Memory B cell (primary cell): ENCODE data around the gene P4HA2.

Experiments used
- ATAC-seq: fragments of 150-1000 bp; cut with Tn5 transposase; 2 replicates; pipeline ENCODE4 v1.10.0; 2021; ENCODE audit warnings: low read depth, mild to moderate bottlenecking, moderate library complexity
- DNase-seq, 2 donors: peaks; one replicate each; pipeline ENCODE4 v3.0.0; 2022; ENCODE audit warnings: low spot score in 2 of 2
- H3K27ac Mint-ChIP-seq: one replicate; pipeline ENCODE4 v1.8.0; 2022; ENCODE audit warnings: mild to moderate bottlenecking, moderate library complexity, mixed read lengths
- H3K27me3 Mint-ChIP-seq: one replicate; pipeline ENCODE4 v1.8.0; 2022; ENCODE audit warnings: mixed read lengths
- H3K36me3 Mint-ChIP-seq: one replicate; pipeline ENCODE4 v1.8.0; 2022; ENCODE audit warnings: mild to moderate bottlenecking, mixed read lengths
- H3K4me1 Mint-ChIP-seq: one replicate; pipeline ENCODE4 v1.8.0; 2022; ENCODE audit warnings: mixed read lengths
- H3K4me3 Mint-ChIP-seq: one replicate; pipeline ENCODE4 v1.8.0; 2022; ENCODE audit warnings: mild to moderate bottlenecking, moderate library complexity, mixed read lengths
- H3K9me3 Mint-ChIP-seq: one replicate; pipeline ENCODE4 v1.8.0; 2022; ENCODE audit warnings: mixed read lengths

Gene P4HA2

DNA sequence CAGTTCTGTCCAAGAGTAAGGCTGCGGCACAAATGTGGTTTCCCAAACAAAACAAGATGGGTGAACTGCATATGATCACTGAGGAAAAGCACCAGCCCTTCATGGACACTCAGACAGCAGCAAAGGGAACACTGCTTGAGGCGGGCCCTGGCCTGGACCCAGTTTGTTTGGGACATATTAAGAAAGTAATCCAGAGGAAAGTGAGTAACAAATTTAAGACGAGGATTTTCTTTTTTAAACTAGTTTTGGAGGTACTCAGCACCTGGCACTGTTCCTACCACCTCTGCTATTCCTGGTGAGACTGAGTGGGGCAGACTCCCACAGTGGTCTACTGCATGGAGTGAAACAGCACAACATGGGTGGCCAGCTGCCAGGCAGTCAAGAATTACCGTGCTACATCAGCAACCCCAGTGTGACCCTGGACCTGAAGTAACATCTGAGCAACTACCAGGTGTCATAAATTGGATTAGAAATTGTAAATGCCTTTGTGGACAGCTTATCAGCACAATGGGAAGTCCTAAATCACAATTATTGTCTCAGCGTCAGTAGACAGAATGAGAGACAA lies 28.5 kb downstream of the P4HA2 start:
- no peak for DNase-seq
- H3K4me1 Mint-ChIP-seq, result no peaks in the 10 kb centered on the region
- no peak overlapping the region for H3K4me3 Mint-ChIP-seq
- H3K36me3 Mint-ChIP-seq, result no peaks in the 10 kb centered on the region
- H3K9me3 Mint-ChIP-seq, result no peaks in the 10 kb centered on the region
- H3K27me3 Mint-ChIP-seq, result no peaks in the 10 kb centered on the region
- ATAC-seq, result no peak
- H3K27ac Mint-ChIP-seq, result no peak overlapping the region

DNA sequence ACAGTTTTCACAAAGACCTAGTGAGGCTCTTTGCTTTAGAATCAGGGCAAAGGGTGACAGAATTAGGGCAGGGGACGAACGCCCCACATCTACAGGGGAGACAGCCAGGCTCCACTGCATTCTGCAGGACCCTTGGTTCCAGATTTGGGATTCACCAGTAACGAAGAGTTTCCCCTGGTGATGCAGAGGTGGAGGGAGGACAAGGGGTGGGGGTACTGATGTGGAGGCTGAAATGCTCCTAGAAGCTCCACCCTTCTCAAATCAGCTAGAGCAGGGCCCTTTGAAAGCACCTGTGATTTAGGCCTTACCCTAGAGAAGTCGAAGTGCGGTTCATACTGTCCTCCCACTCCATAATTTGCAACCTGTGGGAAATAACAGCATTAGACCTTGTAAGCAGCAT lies 29.1 kb downstream of the P4HA2 start:
- H3K27ac Mint-ChIP-seq, result no peak overlapping the region
- H3K4me3 Mint-ChIP-seq, result no peak overlapping the region

DNA sequence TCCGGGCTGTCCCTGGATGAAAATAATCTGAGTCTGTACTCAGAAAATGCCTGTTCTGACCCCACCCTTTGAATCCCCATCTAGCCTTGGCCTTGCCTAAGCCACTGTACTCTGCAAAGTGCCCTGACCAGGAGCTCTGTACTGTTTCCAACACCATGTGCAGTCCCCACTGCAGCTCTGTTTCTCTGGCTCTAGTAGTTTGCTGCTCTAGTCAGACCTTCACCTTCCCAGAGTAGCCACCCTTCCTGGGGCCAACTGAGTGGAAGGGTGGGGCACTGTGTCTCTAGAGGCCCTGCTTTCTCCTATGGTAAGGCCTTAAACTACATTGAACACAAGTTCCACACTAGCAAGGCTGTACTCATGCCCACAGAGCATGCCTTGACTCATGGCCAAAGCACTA lies 31.9 kb downstream of the P4HA2 start:
- H3K27me3 Mint-ChIP-seq, result no peaks in the 10 kb centered on the region
- no peaks in the 10 kb centered on the region for H3K36me3 Mint-ChIP-seq
- H3K4me3 Mint-ChIP-seq, result no peak overlapping the region
- H3K27ac Mint-ChIP-seq, result no peak overlapping the region
- peak in 1 of 2 donors; percentile 7 for DNase-seq
- no peaks in the 10 kb centered on the region for H3K9me3 Mint-ChIP-seq
- no peak for ATAC-seq
- no peaks in the 10 kb centered on the region for H3K4me1 Mint-ChIP-seq

More for the DNA sequence above, 29.1 kb downstream of the P4HA2 start:
- ATAC-seq (no peak), DNase-seq (no peak)
- H3K4me1 Mint-ChIP-seq, result no peaks in the 10 kb centered on the region
- H3K27me3 Mint-ChIP-seq, result no peaks in the 10 kb centered on the region
- no peaks in the 10 kb centered on the region for H3K9me3 Mint-ChIP-seq
- no peaks in the 10 kb centered on the region for H3K36me3 Mint-ChIP-seq

DNA sequence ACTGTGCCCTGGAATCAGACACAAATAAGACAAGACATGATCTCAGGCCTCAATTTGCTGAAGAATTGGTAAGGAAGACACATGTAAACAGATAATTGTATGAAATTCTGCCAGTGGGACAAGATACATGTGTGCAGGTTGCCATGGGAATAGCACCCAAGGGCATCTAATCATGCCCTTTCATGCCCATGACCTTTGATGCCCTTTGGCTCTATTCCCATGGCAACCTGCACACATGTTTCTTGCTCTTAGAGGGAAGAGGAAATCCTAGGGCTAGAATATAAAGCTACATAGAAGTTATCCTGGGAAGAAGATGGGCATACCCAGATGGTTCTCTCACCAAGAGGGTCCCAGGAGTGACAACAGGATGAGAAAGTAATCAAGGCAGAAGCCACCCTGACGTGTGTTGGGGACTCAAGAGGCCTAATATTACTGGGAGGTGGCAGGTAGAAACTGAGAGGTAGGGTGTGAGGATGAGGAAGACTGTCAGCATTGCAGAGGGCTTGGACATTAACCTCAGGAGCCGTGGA lies 34.4 kb downstream of the P4HA2 start:
- no peak overlapping the region for H3K4me3 Mint-ChIP-seq
- H3K27ac Mint-ChIP-seq, result no peak overlapping the region
- H3K4me1 Mint-ChIP-seq, result no peaks in the 10 kb centered on the region
- H3K36me3 Mint-ChIP-seq, result no peaks in the 10 kb centered on the region
- H3K9me3 Mint-ChIP-seq, result no peaks in the 10 kb centered on the region
- no peak for DNase-seq
- H3K27me3 Mint-ChIP-seq, result no peaks in the 10 kb centered on the region
- no peak for ATAC-seq

DNA sequence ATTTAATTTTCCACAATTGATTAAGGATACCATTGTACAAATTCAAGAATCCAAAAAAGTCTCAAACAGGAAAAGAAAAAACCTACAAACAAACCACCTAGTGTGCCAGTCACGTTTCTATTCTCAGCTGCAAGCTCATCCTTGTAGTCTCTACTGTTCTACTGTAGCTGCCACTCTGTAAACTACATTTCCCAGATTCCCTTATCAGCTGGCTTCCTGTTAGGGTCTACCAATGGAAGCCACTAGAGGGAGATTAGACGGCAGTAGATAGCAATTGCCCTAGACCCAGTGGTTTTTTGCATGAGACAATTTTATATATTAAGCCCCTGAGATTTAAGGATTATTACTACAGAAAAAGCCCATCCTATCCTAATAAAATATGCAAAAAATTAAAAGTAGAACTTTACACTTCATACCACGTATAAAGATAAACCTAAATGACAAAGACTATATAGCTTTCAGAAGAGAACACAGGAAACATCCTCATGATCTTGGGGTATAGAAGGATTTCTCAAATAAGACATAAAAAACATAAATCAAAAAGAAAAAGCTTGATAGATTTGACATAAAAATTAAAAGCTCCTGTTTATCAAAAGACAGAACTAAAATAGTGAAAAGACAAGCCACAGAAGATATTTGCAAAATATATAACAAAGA lies 37.4 kb downstream of the P4HA2 start:
- no peaks in the 10 kb centered on the region for H3K4me1 Mint-ChIP-seq
- H3K4me3 Mint-ChIP-seq, result no peak overlapping the region
- no peaks in the 10 kb centered on the region for H3K36me3 Mint-ChIP-seq
- DNase-seq (peak in 1 of 2 donors; percentile 14), ATAC-seq (peak; percentile 99)
- no peaks in the 10 kb centered on the region for H3K27me3 Mint-ChIP-seq
- no peaks in the 10 kb centered on the region for H3K9me3 Mint-ChIP-seq
- H3K27ac Mint-ChIP-seq, result no peak overlapping the region

DNA sequence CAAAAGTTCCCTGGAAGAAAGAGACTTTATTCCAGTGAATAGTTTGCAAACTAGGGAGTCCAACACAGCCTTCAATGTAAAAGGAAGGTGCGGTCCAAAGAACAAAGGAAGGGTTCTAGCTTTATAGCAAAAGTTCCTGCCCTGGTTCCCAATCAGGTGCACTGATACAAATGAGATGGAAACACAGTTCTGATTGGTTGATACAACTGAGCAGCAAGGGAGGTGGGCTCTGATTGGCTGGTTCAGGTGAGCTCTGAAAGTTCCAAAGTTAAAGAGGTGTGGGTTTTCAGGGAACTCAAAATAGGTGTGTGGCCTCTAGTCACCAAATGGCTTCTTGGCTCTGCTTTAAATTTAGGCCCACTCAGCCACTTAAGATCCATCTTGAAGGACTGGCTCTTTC lies 43.1 kb downstream of the P4HA2 start:
- ATAC-seq, result no peak
- Mint-ChIP-seq H3K36me3 (no peaks in the 10 kb centered on the region), H3K4me1 (peaks cover 4% of the 10 kb centered on the region), H3K27me3 (no peaks in the 10 kb centered on the region), H3K27ac (no peak overlapping the region), H3K9me3 (no peaks in the 10 kb centered on the region), H3K4me3 (no peak overlapping the region)
- no peak for DNase-seq

DNA sequence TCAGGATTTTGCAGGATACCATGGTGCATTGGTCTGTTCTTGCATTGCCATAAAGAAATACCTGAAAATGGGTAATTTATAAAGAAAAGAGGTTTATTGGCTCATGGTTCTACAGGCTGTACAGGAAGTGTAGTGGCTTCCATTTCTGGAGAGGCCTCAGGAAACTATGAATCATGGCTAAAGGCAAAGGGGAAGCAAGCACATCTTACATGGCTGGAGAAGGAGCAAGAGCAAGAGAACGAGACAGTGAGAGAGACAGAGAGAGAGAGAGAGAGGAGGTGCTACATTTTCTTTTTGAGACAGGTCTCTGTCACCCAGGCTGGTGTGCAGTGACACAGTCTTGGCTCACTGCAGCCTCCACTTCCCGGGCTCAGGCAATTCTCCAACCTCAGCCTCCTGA lies 43.9 kb downstream of the P4HA2 start:
- no peak overlapping the region for H3K27ac Mint-ChIP-seq

DNA sequence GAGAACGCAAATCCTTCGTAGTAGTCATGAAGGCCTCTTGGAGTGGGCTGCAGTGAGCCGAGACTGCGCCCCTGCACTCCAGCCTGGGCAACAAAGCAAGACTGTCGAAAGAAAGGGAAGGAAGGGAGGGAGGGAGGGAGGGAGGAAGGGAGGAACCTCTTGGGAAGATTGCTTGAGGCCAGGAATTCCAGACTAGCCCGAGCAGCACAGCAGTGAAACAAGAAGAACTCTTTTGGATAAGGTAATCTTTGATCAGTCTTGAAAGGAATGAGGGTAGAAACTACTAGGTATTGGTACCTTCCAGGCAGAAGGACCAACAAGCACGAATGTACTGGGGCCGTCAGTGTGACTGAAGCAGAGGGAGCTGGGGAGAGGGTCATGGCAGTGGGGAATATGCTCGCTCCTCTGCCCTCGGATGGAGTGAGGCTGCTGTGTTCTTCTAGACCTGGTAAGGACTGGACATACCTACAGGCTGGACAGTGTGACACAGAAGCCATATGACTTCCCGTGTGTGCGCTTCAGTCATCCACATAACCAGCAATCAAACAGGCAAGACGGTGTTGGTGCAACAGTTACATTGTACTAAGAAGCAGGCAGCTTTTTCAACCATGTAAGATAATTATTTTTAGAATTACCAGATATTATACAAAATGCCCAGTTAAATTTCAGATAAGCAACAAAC lies 45.2 kb downstream of the P4HA2 start:
- ATAC-seq (no peak), DNase-seq (no peak)
- Mint-ChIP-seq H3K4me1 (peaks cover 4% of the 10 kb centered on the region), H3K4me3 (no peak overlapping the region), H3K36me3 (no peaks in the 10 kb centered on the region), H3K27ac (no peak overlapping the region), H3K27me3 (no peaks in the 10 kb centered on the region), H3K9me3 (no peaks in the 10 kb centered on the region)

More for the DNA sequence above, 43.9 kb downstream of the P4HA2 start:
- no peak for ATAC-seq
- no peaks in the 10 kb centered on the region for H3K9me3 Mint-ChIP-seq
- H3K4me3 Mint-ChIP-seq, result no peak overlapping the region
- H3K27me3 Mint-ChIP-seq, result no peaks in the 10 kb centered on the region
- no peak for DNase-seq
- no peaks in the 10 kb centered on the region for H3K36me3 Mint-ChIP-seq
- H3K4me1 Mint-ChIP-seq, result peaks cover 4% of the 10 kb centered on the region

DNA sequence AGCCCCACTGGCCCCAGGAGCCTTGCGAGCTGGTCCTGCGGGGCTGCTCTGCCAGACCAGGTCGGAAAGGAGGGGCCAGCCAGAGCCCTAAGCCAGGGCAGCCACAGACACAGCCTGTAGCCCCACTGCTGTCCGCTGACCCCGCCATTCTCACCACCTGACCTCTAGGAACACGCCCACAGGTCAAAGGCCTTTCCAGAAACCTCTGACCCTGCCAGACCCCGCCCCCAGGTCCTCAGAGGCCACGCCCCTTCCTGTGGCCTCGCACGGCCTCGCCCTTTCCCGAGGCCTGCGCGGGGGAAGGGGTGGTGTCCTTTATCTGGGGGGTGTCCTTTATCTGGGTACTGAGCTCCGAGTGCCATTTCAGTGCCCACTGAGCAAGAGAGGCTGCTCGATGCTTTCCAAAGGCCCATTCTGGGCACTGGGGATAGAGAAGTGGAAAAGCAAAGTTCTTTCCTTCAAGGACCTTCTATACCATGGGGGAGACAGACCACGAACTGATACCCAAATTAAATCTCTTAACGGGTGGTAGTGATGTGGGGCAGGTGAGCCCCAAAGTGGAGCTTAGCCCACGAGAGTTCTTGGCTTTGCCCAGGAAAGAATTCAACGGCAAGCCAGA lies 46.5 kb downstream of the P4HA2 start:
- Mint-ChIP-seq H3K27ac (no peak overlapping the region), H3K4me3 (no peak overlapping the region), H3K36me3 (no peaks in the 10 kb centered on the region), H3K27me3 (no peaks in the 10 kb centered on the region), H3K9me3 (no peaks in the 10 kb centered on the region), H3K4me1 (peaks cover 15% of the 10 kb centered on the region)
- no peak for DNase-seq
- ATAC-seq, result no peak

DNA sequence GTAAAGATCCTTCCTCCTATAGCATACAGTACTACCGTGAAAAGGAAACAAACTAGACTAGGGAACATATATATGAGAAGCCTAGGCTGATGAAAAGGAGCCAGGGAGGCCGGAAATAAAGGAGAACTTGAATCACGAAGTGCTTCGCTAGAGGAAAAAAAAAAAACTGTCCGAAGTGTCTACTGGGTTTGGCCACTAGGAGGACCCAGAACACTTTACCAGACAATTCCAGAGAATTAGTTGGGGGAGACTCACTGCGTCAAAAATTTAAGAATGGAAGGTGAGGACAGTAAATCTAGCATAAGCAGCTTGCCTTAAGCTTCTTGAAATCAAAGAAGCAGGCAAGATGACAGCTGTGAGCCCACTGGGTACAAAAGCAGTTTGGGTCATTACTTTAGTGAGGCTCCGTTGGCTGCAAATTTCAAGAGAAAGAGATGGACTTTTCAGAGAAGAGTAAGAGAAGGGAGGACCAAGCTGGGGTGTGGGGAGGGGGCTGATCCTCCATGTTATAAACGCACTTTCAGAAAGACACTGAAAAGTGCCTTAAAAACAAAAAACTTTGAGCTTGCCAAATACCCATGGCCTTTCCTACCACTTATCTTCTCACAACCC lies 47.4 kb downstream of the P4HA2 start:
- Mint-ChIP-seq H3K4me3 (no peak overlapping the region), H3K36me3 (no peaks in the 10 kb centered on the region), H3K27me3 (no peaks in the 10 kb centered on the region), H3K9me3 (no peaks in the 10 kb centered on the region), H3K27ac (no peak overlapping the region), H3K4me1 (peaks cover 15% of the 10 kb centered on the region)
- DNase-seq (peak in 1 of 2 donors; percentile 13), ATAC-seq (no peak)

DNA sequence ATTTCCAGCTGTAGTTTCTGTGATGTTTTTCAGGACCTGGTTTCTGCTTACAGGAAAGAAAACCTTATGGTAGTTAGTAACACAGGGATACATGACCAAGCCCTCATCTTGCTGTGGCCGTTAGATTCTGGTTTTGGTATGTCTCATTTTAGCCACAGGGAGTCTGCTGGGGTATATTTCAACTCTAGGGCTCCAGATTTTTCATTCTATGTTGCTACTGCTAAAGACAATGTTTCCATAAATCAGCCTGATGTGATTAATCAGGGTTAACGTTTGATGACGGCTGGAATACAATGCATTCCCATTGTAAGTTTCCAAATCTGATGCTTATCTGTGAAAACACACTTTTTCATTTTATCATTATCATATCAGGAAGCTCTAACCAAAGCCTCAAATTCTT lies 48.2 kb downstream of the P4HA2 start:
- H3K4me1 Mint-ChIP-seq, result peaks cover 15% of the 10 kb centered on the region
- H3K4me3 Mint-ChIP-seq, result no peak overlapping the region
- DNase-seq (no peak), ATAC-seq (no peak)
- no peaks in the 10 kb centered on the region for H3K9me3 Mint-ChIP-seq
- no peaks in the 10 kb centered on the region for H3K36me3 Mint-ChIP-seq
- H3K27me3 Mint-ChIP-seq, result no peaks in the 10 kb centered on the region
- no peak overlapping the region for H3K27ac Mint-ChIP-seq

DNA sequence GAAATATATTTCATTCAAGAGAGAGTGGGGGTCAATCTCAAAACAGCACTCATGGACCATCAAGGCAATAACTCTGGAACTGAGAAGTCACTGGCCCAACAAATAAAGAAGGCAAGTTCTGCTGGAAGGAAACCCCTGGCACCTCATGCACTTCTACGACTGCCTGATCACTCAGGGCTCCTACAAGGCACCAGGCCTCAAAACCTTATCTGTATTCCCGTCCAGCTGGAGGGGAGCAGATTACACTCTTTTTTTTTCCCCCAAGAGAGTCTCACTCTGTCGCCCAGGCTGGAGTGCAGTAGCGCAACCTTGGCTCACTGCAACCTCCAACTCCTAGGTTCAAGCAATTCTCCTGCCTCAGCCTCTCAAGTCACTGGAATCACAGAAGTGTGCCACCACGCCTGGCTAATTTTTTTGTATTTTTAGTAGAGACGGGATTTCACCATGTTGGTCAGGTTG lies 49.9 kb downstream of the P4HA2 start:
- H3K27ac Mint-ChIP-seq, result no peak overlapping the region
- H3K9me3 Mint-ChIP-seq, result no peaks in the 10 kb centered on the region
- no peaks in the 10 kb centered on the region for H3K27me3 Mint-ChIP-seq
- no peak for DNase-seq
- peaks cover 15% of the 10 kb centered on the region for H3K4me1 Mint-ChIP-seq
- H3K4me3 Mint-ChIP-seq, result no peak overlapping the region
- no peak for ATAC-seq
- H3K36me3 Mint-ChIP-seq, result no peaks in the 10 kb centered on the region

DNA sequence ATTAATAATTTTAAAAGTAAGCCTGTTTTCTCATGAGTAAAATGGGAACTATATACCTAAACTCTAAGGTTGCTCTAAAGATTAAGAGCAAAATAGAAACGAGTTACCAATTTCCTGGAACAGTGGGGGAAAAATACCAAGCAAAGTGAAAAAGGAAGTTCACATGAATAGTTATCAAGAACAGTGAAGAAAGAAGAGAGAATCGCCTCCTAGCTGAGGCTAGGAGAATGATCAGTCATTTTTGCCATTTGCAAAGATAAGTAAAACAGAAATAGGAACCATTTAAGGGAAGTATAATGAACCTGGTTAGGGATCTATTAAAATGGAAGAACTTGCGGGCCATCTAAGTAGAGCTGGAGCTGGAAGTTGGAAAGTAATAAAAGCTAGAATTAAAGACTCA lies 50.7 kb downstream of the P4HA2 start:
- no peaks in the 10 kb centered on the region for H3K36me3 Mint-ChIP-seq
- no peaks in the 10 kb centered on the region for H3K27me3 Mint-ChIP-seq
- peak overlapping the region; percentile 59 for H3K4me3 Mint-ChIP-seq
- no peaks in the 10 kb centered on the region for H3K9me3 Mint-ChIP-seq
- peaks cover 15% of the 10 kb centered on the region for H3K4me1 Mint-ChIP-seq
- peak overlapping the region; percentile 22 for H3K27ac Mint-ChIP-seq
- ATAC-seq (peak; percentile 95), DNase-seq (peak in 1 of 2 donors; percentile 20)

DNA sequence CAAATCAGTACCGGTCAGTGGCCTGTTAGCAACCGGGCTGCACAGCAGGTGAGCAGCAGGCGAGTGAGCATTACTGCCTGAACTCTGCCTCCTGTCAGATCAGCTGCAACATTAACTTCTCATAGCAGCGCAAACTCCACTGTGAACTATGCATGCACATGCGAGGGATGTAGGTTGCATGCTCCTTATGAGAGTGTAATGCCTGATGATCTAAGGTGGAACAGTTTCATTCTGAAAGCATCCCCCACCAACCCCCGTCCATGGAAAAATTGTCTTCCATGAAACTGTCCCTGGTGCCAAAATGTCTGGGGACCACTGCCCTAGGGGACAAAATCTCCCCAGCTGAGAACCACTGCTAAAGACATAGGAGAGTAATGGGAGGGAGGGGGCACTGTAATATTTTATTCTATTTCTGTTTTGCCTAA lies 51.1 kb downstream of the P4HA2 start:
- DNase-seq (no peak), ATAC-seq (peak; percentile 34)
- Mint-ChIP-seq H3K9me3 (peaks cover under 1% of the 10 kb centered on the region), H3K27me3 (no peaks in the 10 kb centered on the region), H3K4me3 (peak overlapping the region; percentile 59), H3K27ac (peak overlapping the region; percentile 22), H3K36me3 (no peaks in the 10 kb centered on the region), H3K4me1 (peaks cover 15% of the 10 kb centered on the region)
